Endothelial cell of umbilical vein (primary cell): ENCODE results near the gene PCDHGA1. TPM values are rescaled to one million over a fixed set of nuclear protein-coding genes. Genes with fewer than 3 reads are reported as not detected.
A peak's percentile ranks its signal among the peaks of the same experiment; 100 is the strongest.

Experiments
- BruUV-seq: library from RNA; stranded (reverse); fragments of 400-500 nt; replicated peaks from 2 replicates; lab custom pipeline; 2021; lab: Mats Ljungman, UMichigan
- CTCF ChIA-PET: fragments of 300-600, 350-600 bp; sonication (Branson Sonifier 250); formaldehyde crosslinking; loops from one replicate; lab custom pipeline; 2021; ENCODE audit warnings: antibody characterized with exemption, inconsistent platforms; lab: Charles Lee
- POLR2A ChIA-PET: fragments of 300-600, 350-600 bp; sonication (Branson Sonifier 250); formaldehyde crosslinking; loops from one replicate; lab custom pipeline; 2021; ENCODE audit warnings: antibody characterized with exemption, inconsistent platforms; lab: Charles Lee
- DNase-seq: peaks from one replicate; pipeline ENCODE4 v3.0.0-alpha.2; 2011; ENCODE audit warnings: low read depth, low spot score
- FAIRE-seq: peaks from 2 replicates; lab custom pipeline; 2011; peaks lifted over from hg19 to GRCh38; lab: Jason Lieb, UNC
- H2AFZ ChIP-seq: 2 replicates; pipeline ENCODE4 v1.6.0; 2012; ENCODE audit warnings: low read depth, low read length, control low read depth, inconsistent platforms
- H3K27ac ChIP-seq: 2 replicates; pipeline ENCODE4 v1.5.1; 2011; ENCODE audit warnings: low read depth, mild to moderate bottlenecking, control low read depth, low read length, moderate library complexity; ENCODE audit not compliant: insufficient read depth
- H3K27me3 ChIP-seq, 2 experiments: 2 replicates each; pipeline versions ENCODE4 v1.6.0 to v1.6.1; 2011; ENCODE audit warnings: low read length in 2 of 2, mixed read lengths in 1 of 2; ENCODE audit not compliant: control insufficient read depth in 2 of 2, insufficient read depth in 2 of 2
- H3K36me3 ChIP-seq, 2 experiments: 2 replicates in 1 of 2; 3 replicates in 1 of 2; pipeline ENCODE4 v1.5.1; 2011; ENCODE audit warnings: low read length in 2 of 2, mild to moderate bottlenecking in 1 of 2, moderate library complexity in 1 of 2; ENCODE audit not compliant: control insufficient read depth in 2 of 2, insufficient read depth in 2 of 2; ENCODE audit errors: extremely low read depth in 1 of 2
- H3K4me1 ChIP-seq: 3 replicates; pipeline ENCODE4 v1.5.1; 2011; ENCODE audit warnings: mild to moderate bottlenecking, low read length; ENCODE audit not compliant: control insufficient read depth, insufficient read depth; ENCODE audit errors: extremely low read depth
- H3K4me2 ChIP-seq: 2 replicates; pipeline ENCODE4 v1.6.1; 2011; ENCODE audit warnings: low read length, control low read depth, mixed read lengths; ENCODE audit not compliant: insufficient read depth
- H3K4me3 ChIP-seq, 3 experiments: fragments of 200-600 bp in 1 of 3; sonication (generic), shearing (Covaris generic) in 1 of 3; replicated peaks in 1 of 3; 2 replicates each; pipeline ENCODE4 v1.5.1; 2011 to 2016; ENCODE audit warnings: control low read depth in 3 of 3, low read length in 3 of 3, mild to moderate bottlenecking in 2 of 3, inconsistent platforms in 1 of 3, low read depth in 1 of 3, moderate library complexity in 1 of 3; ENCODE audit not compliant: insufficient read depth in 1 of 3
- H3K79me2 ChIP-seq: 2 replicates; pipeline ENCODE4 v1.6.0; 2012; ENCODE audit warnings: low read length, inconsistent platforms; ENCODE audit not compliant: control insufficient read depth, insufficient read depth
- H3K9ac ChIP-seq: replicated peaks from 2 replicates; pipeline ENCODE3; 2011; ENCODE audit warnings: low read length, control low read depth; ENCODE audit not compliant: insufficient read depth; ENCODE audit errors: extremely low read depth
- H3K9me1 ChIP-seq: replicated peaks from 3 replicates; pipeline ENCODE4 v1.6.0; 2011; ENCODE audit warnings: mild to moderate bottlenecking, low read length; ENCODE audit not compliant: control insufficient read depth, insufficient read depth; ENCODE audit errors: extremely low read depth
- H3K9me3 ChIP-seq: replicated peaks from 2 replicates; pipeline ENCODE4 v1.5.1; 2012; ENCODE audit warnings: low read length, inconsistent platforms; ENCODE audit not compliant: control insufficient read depth, insufficient read depth
- H4K20me1 ChIP-seq: replicated peaks from 2 replicates; pipeline ENCODE3; 2011; ENCODE audit warnings: mild to moderate bottlenecking, low read length; ENCODE audit not compliant: control insufficient read depth, insufficient read depth; ENCODE audit errors: extremely low read depth
- EZH2 ChIP-seq: IDR thresholded peaks from 2 replicates; pipeline ENCODE4 v1.6.1; 2012; ENCODE audit warnings: borderline replicate concordance, low read depth, mild to moderate bottlenecking, moderate library complexity, low read length, inconsistent platforms; ENCODE audit not compliant: severe bottlenecking
- JUN ChIP-seq: IDR thresholded peaks from 2 replicates; pipeline ENCODE4 v1.6.1; 2011; ENCODE audit warnings: borderline replicate concordance, low read depth; ENCODE audit not compliant: insufficient read length, insufficient read depth
- MAX ChIP-seq: IDR thresholded peaks from 2 replicates; pipeline ENCODE4 v1.6.1; 2011; ENCODE audit not compliant: insufficient read depth, insufficient read length
- dilution Hi-C: fragments of 300-500 bp; cut with MboI; formaldehyde crosslinking; loops from one replicate; pipeline ENCODE4 v1.15.0; 2019; ENCODE audit warnings: low sequenced_read_pairs; ENCODE audit not compliant: extremely low pct_ligation_motif_present
- intact Hi-C: fragments of 100-400 bp; cut with micrococcal nuclease; formaldehyde crosslinking; loops from one replicate; pipeline ENCODE4 v1.10.0; 2022
- polyA plus RNA-seq, 4 experiments: library from polyadenylated mRNA; depleted of rRNA in 3 of 4; stranded (reverse) in 3 of 4; unstranded in 1 of 4; fragments of >200 nt; gene quantifications; 2 replicates each; pipeline versions ENCODE4 v1.2.1 to v1.2.3, GENCODE V29; 2011 to 2012; ENCODE audit warnings: missing spikeins in 1 of 4
- total RNA-seq: library from RNA; stranded (reverse); gene quantifications from 2 replicates; pipeline ENCODE4 v1.2.3, GENCODE V29; 2021
- TF ChIP-seq, protein P1 (sequence below), 2 donors: IDR thresholded peaks; 1 replicate in 1 of 2; 2 replicates in 1 of 2; pipeline ENCODE4 v1.5.1; 2011; ENCODE audit warnings: low read length in 2 of 2, mild to moderate bottlenecking in 2 of 2, moderate library complexity in 2 of 2, control low read depth in 1 of 2, inconsistent platforms in 1 of 2, low read depth in 1 of 2; ENCODE audit not compliant: insufficient read depth in 1 of 2; ENCODE audit errors: extremely low read depth in 1 of 2

PCDHGA1 gene
- total and polyA plus RNA-seq, 2 donors (not counting 3 experiments of a cell fraction or from before 2014, with no cell fraction given): 0.22 to 0.44 TPM

DNA sequence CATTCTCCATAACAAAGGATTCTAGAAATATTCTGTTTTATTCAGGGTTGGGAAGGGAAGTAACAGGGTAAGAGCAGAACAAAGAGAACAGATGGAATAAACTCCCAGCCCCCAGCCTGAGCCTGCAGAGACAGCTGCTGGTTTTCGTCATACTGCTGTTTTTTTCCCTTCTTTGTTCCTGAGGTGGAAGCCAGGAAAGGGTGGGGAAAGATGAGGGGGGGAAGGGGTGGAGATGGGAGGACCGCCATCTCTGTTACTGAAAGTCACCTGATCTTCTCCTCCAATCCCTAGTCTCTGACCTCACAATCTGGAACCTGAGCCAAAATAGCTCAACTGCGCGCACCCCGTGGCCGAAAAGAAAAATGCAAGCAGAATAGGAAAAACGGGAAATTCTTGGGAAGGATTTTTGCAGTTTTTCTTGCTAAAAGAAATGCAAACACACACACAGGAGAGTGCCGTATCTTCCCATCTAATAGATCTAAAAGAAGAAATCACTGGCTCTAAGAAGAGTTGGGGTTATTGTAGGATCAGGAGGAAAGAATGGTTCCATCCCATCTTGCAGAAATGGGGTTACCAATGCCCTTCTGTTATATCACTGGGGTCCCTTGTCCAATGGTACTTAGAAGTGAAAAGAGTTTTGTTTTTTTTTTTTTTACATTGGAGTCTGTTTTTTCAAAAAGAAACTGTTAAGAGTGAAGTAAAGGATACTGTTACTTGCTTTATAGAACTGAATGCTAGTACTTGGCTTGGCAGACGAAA is 230.6 kb downstream of the PCDHGA1 start:
- peak overlapping the region; percentile 90 for H3K9ac ChIP-seq
- H3K4me2 ChIP-seq: peak overlapping the region; percentile 86
- FAIRE-seq (peak; percentile 96), DNase-seq (peak; percentile 99)
- H4K20me1 ChIP-seq: no peaks in the 10 kb centered on the region
- no TSS peak for BruUV-seq
- H3K79me2 ChIP-seq: no peaks in the 10 kb centered on the region
- H3K4me1 ChIP-seq: peaks cover 40% of the 10 kb centered on the region
- ChIA-PET CTCF (interaction anchor here (0.7 to 6.3 kb wide), 30 partner anchors 34 to 338 kb away, joined by 3 to 235 read pairs (median 5); partner anchors contain the start of genes PCDHB14, PCDHGA1, PCDHGA10 and PCDHGA11), POLR2A (interaction anchor here (0.6 kb wide), 2 partner anchors 54 to 466 kb away, joined by 3 to 7 read pairs; no protein-coding TSS in a partner anchor)
- H3K36me3 ChIP-seq: peaks cover 0 to 2% of the 10 kb centered on the region in 2 experiments
- dilution Hi-C loops: no loop called here
- peak overlapping the region in 1 of 3 experiments; percentile 25 for H3K4me3 ChIP-seq
- peak overlapping the region; percentile 91 for H3K27ac ChIP-seq
- H3K9me3 ChIP-seq: no peaks in the 10 kb centered on the region
- peak overlapping the region; percentile 53 for H2AFZ ChIP-seq
- peak; percentile 46 for TF ChIP-seq JUN
- TF ChIP-seq MAX: peak; percentile 75
- no peak for TF ChIP-seq EZH2
- TF ChIP-seq, protein P1, sequence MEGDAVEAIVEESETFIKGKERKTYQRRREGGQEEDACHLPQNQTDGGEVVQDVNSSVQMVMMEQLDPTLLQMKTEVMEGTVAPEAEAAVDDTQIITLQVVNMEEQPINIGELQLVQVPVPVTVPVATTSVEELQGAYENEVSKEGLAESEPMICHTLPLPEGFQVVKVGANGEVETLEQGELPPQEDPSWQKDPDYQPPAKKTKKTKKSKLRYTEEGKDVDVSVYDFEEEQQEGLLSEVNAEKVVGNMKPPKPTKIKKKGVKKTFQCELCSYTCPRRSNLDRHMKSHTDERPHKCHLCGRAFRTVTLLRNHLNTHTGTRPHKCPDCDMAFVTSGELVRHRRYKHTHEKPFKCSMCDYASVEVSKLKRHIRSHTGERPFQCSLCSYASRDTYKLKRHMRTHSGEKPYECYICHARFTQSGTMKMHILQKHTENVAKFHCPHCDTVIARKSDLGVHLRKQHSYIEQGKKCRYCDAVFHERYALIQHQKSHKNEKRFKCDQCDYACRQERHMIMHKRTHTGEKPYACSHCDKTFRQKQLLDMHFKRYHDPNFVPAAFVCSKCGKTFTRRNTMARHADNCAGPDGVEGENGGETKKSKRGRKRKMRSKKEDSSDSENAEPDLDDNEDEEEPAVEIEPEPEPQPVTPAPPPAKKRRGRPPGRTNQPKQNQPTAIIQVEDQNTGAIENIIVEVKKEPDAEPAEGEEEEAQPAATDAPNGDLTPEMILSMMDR (IDR thresholded peaks at IDR 0.05; ENCODE audit: extremely low read depth in 1 of 2, insufficient read depth in 1 of 2, low read depth in 1 of 2, low read length in 2 of 2): peak; percentile 63 to 70
- intact Hi-C loops: loop anchor here (1.0 to 5.0 kb wide), 8 partner anchors 37 to 849 kb away; partner anchors contain the start of genes PCDHGA6, PCDHGB1, PCDHGB3 and PCDHGB7
- no peaks in the 10 kb centered on the region for H3K27me3 ChIP-seq
- no peaks in the 10 kb centered on the region for H3K9me1 ChIP-seq

Other genes starting within 250 kb of the PCDHGA1 start
Only the 30 nearest of the 38 such genes appear.
- gene PCDHB8, start 152.7 kb upstream of the PCDHGA1 start, total RNA-seq: 0.53 TPM in 1 of 2 replicates, not detected in the other
- gene PCDHB8, start 152.7 kb upstream of the PCDHGA1 start, polyA plus RNA-seq: 0.11 and 0.25 TPM in 2 replicates
- gene PCDHB16, start 148.1 kb upstream of the PCDHGA1 start, total RNA-seq: 0.12 and 0.22 TPM in 2 replicates
- gene PCDHB16, start 148.1 kb upstream of the PCDHGA1 start, polyA plus RNA-seq: 0.18 and 0.33 TPM in 2 replicates
- 0.16 and 0.20 TPM in 2 replicates for gene PCDHB9, start 143.4 kb upstream of the PCDHGA1 start, total RNA-seq
- gene PCDHB9, start 143.4 kb upstream of the PCDHGA1 start, polyA plus RNA-seq: 0.14 and 0.29 TPM in 2 replicates
- 0.62 and 0.81 TPM in 2 replicates for gene PCDHB10, start 138.2 kb upstream of the PCDHGA1 start, total RNA-seq
- gene PCDHB10, start 138.2 kb upstream of the PCDHGA1 start, polyA plus RNA-seq: 0.51 and 0.68 TPM in 2 replicates
- gene PCDHB11, start 130.9 kb upstream of the PCDHGA1 start, total RNA-seq: 0.16 and 0.18 TPM in 2 replicates
- 0.11 and 0.13 TPM in 2 replicates for gene PCDHB11, start 130.9 kb upstream of the PCDHGA1 start, polyA plus RNA-seq
- gene PCDHB12, start 121.8 kb upstream of the PCDHGA1 start, total RNA-seq: 0.18 and 0.20 TPM in 2 replicates
- gene PCDHB12, start 121.8 kb upstream of the PCDHGA1 start, polyA plus RNA-seq: 0.36 and 0.41 TPM in 2 replicates
- gene PCDHB13, start 116.6 kb upstream of the PCDHGA1 start, total RNA-seq: 0.65 and 0.77 TPM in 2 replicates
- gene PCDHB13, start 116.6 kb upstream of the PCDHGA1 start, polyA plus RNA-seq: 0.57 and 0.64 TPM in 2 replicates
- gene PCDHB14, start 107.2 kb upstream of the PCDHGA1 start, total RNA-seq: 0.55 and 1.0 TPM in 2 replicates
- 0.72 and 0.73 TPM in 2 replicates for gene PCDHB14, start 107.2 kb upstream of the PCDHGA1 start, polyA plus RNA-seq
- gene PCDHB15, start 85.1 kb upstream of the PCDHGA1 start, total RNA-seq: 0.55 and 0.69 TPM in 2 replicates
- 0.51 and 0.55 TPM in 2 replicates for gene PCDHB15, start 85.1 kb upstream of the PCDHGA1 start, polyA plus RNA-seq
- 0.39 and 0.46 TPM in 2 replicates for gene SLC25A2, start 26.5 kb upstream of the PCDHGA1 start, total RNA-seq
- not detected in 2 replicates for gene SLC25A2, start 26.5 kb upstream of the PCDHGA1 start, polyA plus RNA-seq
- gene TAF7, start 9.7 kb upstream of the PCDHGA1 start, total RNA-seq: 55.0 and 62.0 TPM in 2 replicates
- gene TAF7, start 9.7 kb upstream of the PCDHGA1 start, polyA plus RNA-seq: 14.2 and 21.8 TPM in 2 replicates
- 0.58 and 1.2 TPM in 2 replicates for gene PCDHGA2, start 8.2 kb downstream of the PCDHGA1 start, total RNA-seq
- 1.9 and 2.0 TPM in 2 replicates for gene PCDHGA2, start 8.2 kb downstream of the PCDHGA1 start, polyA plus RNA-seq
- gene PCDHGA3, start 13.3 kb downstream of the PCDHGA1 start, total RNA-seq: 1.1 and 1.2 TPM in 2 replicates
- gene PCDHGA3, start 13.3 kb downstream of the PCDHGA1 start, polyA plus RNA-seq: 0.88 and 1.2 TPM in 2 replicates
- gene PCDHGB1, start 19.6 kb downstream of the PCDHGA1 start, total RNA-seq: 0.58 and 0.62 TPM in 2 replicates
- 0.39 and 0.48 TPM in 2 replicates for gene PCDHGB1, start 19.6 kb downstream of the PCDHGA1 start, polyA plus RNA-seq
- gene PCDHGA4, start 24.5 kb downstream of the PCDHGA1 start, total RNA-seq: 3.0 TPM in 2 replicates
- 2.4 and 2.6 TPM in 2 replicates for gene PCDHGA4, start 24.5 kb downstream of the PCDHGA1 start, polyA plus RNA-seq
- 1.9 and 2.9 TPM in 2 replicates for gene PCDHGB2, start 29.5 kb downstream of the PCDHGA1 start, total RNA-seq
- gene PCDHGB2, start 29.5 kb downstream of the PCDHGA1 start, polyA plus RNA-seq: 1.1 TPM in 2 replicates
- 0.78 and 0.93 TPM in 2 replicates for gene PCDHGA5, start 33.6 kb downstream of the PCDHGA1 start, total RNA-seq
- 0.36 and 0.51 TPM in 2 replicates for gene PCDHGA5, start 33.6 kb downstream of the PCDHGA1 start, polyA plus RNA-seq
- gene PCDHGB3, start 39.7 kb downstream of the PCDHGA1 start, total RNA-seq: 1.7 and 2.0 TPM in 2 replicates
- gene PCDHGB3, start 39.7 kb downstream of the PCDHGA1 start, polyA plus RNA-seq: 1.4 and 1.8 TPM in 2 replicates
- 2.7 and 2.9 TPM in 2 replicates for gene PCDHGA6, start 43.4 kb downstream of the PCDHGA1 start, total RNA-seq
- 2.6 and 2.7 TPM in 2 replicates for gene PCDHGA6, start 43.4 kb downstream of the PCDHGA1 start, polyA plus RNA-seq
- 1.5 and 1.8 TPM in 2 replicates for gene PCDHGA7, start 52.2 kb downstream of the PCDHGA1 start, total RNA-seq
- 0.68 and 0.84 TPM in 2 replicates for gene PCDHGA7, start 52.2 kb downstream of the PCDHGA1 start, polyA plus RNA-seq
- 4.4 and 6.5 TPM in 2 replicates for gene PCDHGB4, start 57.2 kb downstream of the PCDHGA1 start, total RNA-seq
- gene PCDHGB4, start 57.2 kb downstream of the PCDHGA1 start, polyA plus RNA-seq: 6.9 and 8.1 TPM in 2 replicates
- gene PCDHGA8, start 62.1 kb downstream of the PCDHGA1 start, total RNA-seq: 0.53 and 0.95 TPM in 2 replicates
- gene PCDHGA8, start 62.1 kb downstream of the PCDHGA1 start, polyA plus RNA-seq: 0.43 and 0.44 TPM in 2 replicates
- 11.4 and 14.4 TPM in 2 replicates for gene PCDHGB5, start 67.4 kb downstream of the PCDHGA1 start, total RNA-seq
- gene PCDHGB5, start 67.4 kb downstream of the PCDHGA1 start, polyA plus RNA-seq: 7.9 and 10.1 TPM in 2 replicates
- 3.5 and 3.9 TPM in 2 replicates for gene PCDHGA9, start 72.3 kb downstream of the PCDHGA1 start, total RNA-seq
- gene PCDHGA9, start 72.3 kb downstream of the PCDHGA1 start, polyA plus RNA-seq: 1.1 and 1.2 TPM in 2 replicates
- 4.8 and 4.9 TPM in 2 replicates for gene PCDHGB6, start 77.5 kb downstream of the PCDHGA1 start, total RNA-seq
- 2.2 and 2.3 TPM in 2 replicates for gene PCDHGB6, start 77.5 kb downstream of the PCDHGA1 start, polyA plus RNA-seq
- gene PCDHGA10, start 82.5 kb downstream of the PCDHGA1 start, total RNA-seq: 4.4 and 5.8 TPM in 2 replicates
- gene PCDHGA10, start 82.5 kb downstream of the PCDHGA1 start, polyA plus RNA-seq: 3.6 and 3.7 TPM in 2 replicates
- 12.6 and 13.0 TPM in 2 replicates for gene PCDHGB7, start 87.2 kb downstream of the PCDHGA1 start, total RNA-seq
- 6.5 and 6.9 TPM in 2 replicates for gene PCDHGB7, start 87.2 kb downstream of the PCDHGA1 start, polyA plus RNA-seq
- 10.3 and 11.5 TPM in 2 replicates for gene PCDHGA11, start 90.5 kb downstream of the PCDHGA1 start, total RNA-seq
- 8.0 and 8.1 TPM in 2 replicates for gene PCDHGA11, start 90.5 kb downstream of the PCDHGA1 start, polyA plus RNA-seq
- 7.6 and 9.9 TPM in 2 replicates for gene PCDHGA12, start 100.0 kb downstream of the PCDHGA1 start, total RNA-seq
- 3.2 and 4.2 TPM in 2 replicates for gene PCDHGA12, start 100.0 kb downstream of the PCDHGA1 start, polyA plus RNA-seq
- 25.4 and 36.1 TPM in 2 replicates for gene PCDHGC3, start 145.5 kb downstream of the PCDHGA1 start, total RNA-seq
- 9.2 and 14.9 TPM in 2 replicates for gene PCDHGC3, start 145.5 kb downstream of the PCDHGA1 start, polyA plus RNA-seq